GM19043 (cell line): ENCODE measurements around the gene FCHSD2.
"Not testable (repeated sequence)": the region's sequence is repeated elsewhere in the genome, so short reads cannot be mapped to it uniquely, and the experiment has no call there.

ENCODE experiments used
- ATAC-seq: cut with Tn5 transposase; IDR thresholded peaks from one replicate; pipeline ENCODE4 v1.9.1; 2021; ENCODE audit warnings: low read depth; ENCODE audit not compliant: unreplicated experiment

FCHSD2 gene

GRCh38 chr11:72828081-72828567, 314.0 kb downstream of the FCHSD2 start:
- no peak for ATAC-seq

DNA sequence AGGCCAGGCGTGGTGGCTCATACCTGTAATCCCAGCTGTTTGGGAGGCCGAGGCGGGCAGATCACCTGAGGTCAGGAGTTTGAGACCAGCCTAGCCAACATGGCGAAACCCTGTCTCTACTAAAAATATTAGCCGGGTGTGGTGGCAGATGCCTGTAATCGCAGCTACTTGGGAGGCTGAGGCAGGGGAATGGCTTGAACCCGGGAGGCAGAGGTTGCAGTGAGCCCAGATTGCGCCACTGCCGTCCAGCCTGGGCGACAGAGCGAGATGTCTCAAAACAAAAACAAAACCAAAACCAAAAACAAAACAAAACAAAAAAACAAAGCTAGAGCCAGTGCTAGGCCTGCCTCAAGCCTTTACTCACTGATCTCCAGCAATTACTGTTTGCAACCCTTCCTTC, 314.5 kb downstream of the FCHSD2 start:
- not testable (repeated sequence) for ATAC-seq

DNA sequence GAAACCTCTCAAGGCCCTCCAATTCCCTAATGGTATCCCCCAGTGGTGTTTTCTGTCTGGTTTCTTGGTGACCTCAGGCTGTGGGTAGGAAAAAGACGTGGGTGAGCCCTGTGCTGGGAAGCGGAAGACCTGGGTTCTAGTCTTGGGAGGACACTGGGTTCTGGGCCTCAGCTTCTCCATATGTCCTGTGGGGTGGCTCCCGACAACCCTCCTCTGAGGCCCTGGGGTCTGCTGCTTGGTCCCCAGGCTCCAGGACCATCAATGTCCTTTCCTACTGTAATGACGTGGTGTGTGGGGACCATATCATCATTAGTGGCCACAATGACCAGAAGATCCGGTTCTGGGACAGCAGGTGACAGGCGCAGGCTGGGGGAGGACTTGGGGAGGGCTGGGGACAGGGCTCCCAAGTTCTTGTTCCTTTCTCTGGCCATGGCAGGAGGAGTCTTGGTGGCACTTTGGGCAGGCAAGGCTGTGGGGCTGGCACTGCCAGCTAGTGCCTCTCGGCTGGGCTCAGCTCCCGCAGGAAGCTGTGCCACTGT, 315.1 kb downstream of the FCHSD2 start:
- ATAC-seq: no peak

DNA sequence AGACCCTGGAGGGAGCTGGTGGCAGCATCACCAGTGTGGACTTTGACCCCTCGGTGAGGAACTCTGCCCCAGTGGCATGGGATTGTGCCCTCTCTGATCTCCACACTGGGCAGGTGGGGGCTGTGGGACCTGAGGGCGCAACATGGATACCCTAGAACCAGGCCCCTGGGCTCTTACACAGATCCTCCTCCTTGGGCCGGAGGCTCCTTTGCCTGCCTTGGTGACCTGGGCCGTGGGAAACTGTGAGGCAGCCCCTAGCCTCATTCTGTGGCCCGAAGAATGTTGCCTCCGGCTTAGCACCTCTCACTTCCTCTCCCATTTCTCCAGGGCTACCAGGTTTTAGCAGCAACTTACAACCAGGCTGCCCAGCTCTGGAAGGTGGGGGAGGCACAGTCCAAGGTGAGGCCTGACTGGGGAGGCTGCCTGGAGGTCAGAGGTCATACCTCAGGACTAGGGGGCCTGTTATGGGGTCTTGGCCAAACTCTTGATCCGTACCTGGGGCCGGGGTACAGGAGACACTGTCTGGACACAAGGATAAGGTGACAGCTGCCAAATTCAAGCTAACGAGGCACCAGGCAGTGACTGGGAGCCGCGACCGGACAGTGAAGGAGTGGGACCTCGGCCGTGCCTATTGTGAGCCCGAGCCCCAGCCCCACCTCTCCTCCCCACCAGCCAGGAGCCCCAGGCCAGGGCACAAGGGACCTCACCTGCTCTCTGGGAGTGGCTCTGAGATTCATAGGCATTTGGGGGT, 315.8 kb downstream of the FCHSD2 start:
- no peak for ATAC-seq

DNA sequence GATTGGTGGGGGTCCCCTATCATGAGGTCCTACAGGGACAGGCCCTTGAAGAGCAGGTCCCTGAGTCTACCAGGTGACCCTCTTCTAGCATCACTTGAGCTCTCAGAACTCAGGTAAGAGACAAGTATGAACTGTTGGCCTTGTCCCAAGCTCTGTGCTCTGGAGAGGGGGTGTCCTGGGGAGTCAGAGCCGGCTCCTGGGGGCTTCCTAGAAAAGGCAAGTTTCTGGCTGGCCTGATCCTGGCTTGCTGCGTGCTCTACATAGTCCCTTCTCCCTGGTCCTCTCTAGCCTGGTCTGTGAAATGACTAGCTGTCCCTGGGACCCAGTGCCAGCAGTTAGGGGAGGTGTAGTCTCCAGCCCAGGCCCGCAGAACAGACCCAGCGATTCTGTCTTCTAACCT, 316.5 kb downstream of the FCHSD2 start:
- no peak for ATAC-seq

DNA sequence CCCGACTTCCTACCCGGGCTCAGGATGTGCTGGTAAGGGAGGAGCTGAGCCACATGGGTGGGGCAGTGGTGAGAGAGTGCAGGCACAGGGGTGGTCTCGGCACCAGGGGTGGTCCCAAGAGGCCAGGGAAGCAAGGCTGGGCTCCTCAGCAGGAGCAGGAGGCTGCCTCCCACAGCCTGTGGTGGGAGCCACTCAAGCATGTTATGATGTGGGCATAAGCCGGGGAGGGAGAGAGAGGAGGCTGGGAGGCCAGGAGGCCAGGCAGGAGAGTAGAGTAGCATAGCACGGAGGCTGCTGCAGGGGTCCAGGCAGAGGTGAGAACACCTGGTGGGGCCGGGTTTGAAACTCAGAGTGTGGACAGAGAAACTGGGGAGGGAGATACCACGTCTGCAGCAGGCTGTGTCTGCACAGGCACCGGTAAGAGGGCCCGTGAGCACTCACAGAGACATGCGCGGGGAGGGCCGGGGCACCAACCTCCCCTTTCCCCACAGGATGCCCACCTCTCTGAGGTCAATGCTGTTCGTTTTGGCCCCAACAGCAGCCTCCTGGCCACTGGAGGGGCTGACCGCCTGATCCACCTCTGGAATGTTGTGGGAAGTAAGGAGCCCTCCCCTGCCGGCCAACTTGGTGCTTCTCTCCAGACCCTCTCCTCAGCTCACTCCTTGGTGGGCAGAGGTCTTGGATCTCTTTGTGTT, 317.2 kb downstream of the FCHSD2 start:
- ATAC-seq: no peak

DNA sequence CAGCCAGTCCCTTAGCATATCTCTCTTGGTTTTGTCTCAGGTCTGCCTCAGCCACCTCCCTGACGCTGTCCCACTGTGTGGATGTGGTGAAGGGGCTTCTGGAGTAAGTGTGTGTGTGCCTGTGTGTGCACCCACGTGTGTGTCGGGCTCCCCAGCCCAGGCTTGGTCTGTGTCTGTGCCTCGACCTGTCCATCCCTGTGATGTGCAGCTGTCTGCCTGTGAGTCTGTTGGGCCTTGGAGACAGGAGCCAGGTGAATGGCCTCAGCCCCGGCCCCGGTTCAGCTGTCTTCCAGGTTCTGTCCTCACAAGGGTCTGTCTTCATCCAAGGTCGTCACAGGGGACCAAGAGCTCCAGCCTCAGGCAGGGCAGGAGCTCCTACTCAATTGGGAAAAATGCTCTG, 318.1 kb downstream of the FCHSD2 start:
- ATAC-seq: no peak

DNA sequence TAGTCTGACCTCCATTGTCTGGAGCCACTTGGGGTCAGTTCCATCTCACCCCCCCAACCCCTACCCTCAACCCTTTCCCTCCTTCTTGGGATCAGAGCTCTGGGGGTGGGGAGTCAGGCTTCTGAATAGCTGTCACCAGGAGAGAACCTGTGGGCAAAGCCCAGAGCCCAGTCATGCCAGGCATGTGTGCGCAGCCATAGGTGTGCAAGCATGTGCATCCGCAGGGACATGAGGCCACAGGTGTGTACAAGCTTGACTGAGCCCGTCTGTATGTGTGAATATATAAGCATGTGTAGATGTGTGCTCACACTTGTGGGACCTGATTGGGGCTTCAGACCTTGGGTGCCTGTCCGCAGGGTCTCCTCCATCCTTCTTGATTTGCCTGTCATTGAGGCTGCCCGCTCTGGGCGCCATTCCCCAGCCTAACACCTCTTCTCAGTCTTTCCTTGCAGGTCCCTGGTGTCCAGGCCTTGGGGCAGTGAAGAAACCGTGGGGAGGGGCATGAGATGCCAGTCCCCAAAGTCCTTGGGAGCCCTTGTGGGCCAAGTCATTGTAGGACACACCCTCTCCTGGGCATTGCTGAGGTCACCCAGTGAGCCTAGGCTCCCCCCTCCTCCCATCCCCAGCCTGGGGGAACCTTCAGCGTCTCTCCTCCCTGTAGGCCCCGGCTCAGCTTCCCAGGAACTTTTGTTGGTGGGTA, 318.9 kb downstream of the FCHSD2 start:
- ATAC-seq: no peak

DNA sequence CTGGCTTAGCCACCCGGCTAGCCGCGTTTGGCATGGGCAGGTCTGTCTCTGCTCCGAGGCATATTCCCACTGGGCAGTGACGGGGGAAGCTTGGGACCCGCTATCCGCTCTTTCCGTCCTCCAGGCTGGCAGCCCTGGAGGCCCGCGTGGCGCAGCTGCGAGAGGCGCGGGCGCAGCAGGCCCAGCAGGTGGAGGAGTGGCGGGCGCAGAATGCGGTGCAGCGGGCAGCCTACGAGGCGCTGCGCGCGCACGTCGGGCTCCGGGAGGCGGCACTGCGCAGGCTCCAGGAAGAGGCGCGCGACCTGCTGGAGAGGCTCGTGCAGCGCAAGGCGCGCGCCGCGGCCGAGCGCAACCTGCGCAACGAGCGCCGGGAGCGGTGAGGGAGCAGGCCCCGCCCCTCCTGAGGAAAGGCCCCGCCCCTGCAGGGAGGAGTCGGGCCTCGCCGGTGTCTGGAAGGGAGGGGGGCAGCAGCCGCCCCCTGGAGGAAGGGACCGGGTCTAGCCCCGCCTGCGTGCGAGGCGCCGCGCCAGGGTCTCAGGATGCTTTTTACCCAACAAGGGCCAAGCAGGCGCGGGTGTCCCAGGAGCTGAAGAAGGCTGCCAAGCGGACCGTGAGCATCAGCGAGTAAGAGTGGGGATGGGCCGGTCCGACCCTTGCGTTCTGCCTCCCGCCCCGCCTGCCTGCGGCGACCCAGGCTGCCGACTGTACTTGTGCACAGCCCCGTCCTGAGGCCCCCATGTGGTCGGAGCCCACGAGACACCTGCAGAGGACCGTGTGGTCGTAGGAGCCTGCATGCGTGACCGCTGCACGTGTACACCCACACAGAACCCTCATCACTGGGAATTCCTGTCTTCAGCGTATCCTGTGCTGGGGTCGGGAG, 320.0 kb downstream of the FCHSD2 start:
- ATAC-seq: peak; percentile 58

GRCh38 chr11:72821221-72821919, 320.7 kb downstream of the FCHSD2 start:
- no peak for ATAC-seq

GRCh38 chr11:72820439-72821139, 321.5 kb downstream of the FCHSD2 start:
- ATAC-seq: no peak

DNA sequence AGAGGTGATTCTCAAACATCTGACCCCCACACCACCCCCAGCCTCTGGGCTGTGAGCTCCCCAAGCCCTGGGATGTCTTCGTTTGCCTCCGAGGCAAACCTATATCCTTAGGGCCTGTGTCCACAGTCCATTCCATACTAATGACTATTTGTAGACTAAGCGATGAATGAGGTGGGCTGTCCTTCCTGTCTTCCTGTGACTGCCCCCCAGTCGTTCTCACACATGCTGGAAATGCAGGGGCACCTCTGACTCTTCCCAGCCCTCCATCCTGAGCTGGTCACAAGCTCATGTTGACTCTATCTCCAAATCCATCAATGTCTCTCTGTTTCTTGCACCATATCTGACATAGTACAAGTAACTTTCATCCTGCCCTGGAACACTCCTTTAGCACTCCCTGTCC, 323.1 kb downstream of the FCHSD2 start:
- no peak for ATAC-seq

GRCh38 chr11:72817966-72818365, 324.2 kb downstream of the FCHSD2 start:
- ATAC-seq: no peak

DNA sequence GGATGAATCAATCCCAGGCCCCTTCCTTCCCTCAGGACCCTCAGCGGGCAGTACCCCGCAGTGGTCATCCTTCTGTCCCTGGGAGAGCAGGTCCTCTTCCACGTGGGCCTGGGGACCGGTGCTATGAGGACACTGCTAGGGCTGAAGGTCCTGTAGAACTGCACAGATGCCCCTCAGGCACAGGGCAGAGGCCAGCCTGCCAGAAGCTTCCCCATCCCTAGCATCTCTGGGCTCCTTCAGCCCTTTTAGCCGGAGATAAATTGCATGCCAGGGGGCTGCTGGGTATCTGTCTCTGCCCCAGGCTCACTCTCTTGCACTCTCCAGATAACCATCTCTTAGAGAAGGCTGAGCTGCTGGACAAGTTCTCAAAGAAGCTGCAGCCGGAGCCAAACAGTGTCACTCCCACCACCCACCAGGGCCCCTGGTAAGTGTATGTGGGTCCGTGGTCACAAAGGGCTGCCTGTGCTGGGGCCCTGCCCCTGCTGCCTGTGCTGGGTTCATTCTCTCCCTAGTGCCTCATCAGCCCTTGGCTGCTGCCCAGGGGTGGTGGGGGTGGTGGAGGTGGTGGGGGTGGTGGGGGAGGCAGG, 325.6 kb downstream of the FCHSD2 start:
- no peak for ATAC-seq

- no peak for ATAC-seq
These were observed 327.0 kb downstream of the FCHSD2 start for GRCh38 chr11:72815110-72815618.

- peak; percentile 40 for ATAC-seq
These were observed 327.6 kb downstream of the FCHSD2 start, which contains the start of gene ATG16L2 for GRCh38 chr11:72814286-72815109. Gene ATG16L2, plus strand, starts transcription at chr11:72814411. Its CDS starts 35 bp downstream, at chr11:72814446.

GRCh38 chr11:72813740-72814285, 328.3 kb downstream of the FCHSD2 start:
- ATAC-seq: peak; percentile 40
